Measurements from ENCODE around the gene OR2H2.

Gene OR2H2

GRCh38 chr6:29564875-29565274, 20.0 kb upstream of the OR2H2 start:
- no peak overlapping the region for H3K4me3 ChIP-seq (ENCODE audit: low read length)
- TF ChIP-seq CTCF (conservative IDR thresholded peaks at IDR 0.05; ENCODE audit: low read length) = no peak
- no peak for DNase-seq (ENCODE audit: low read depth)

- TF ChIP-seq CTCF (conservative IDR thresholded peaks at IDR 0.05; ENCODE audit: low read length) = no peak
- DNase-seq (ENCODE audit: low read depth) = no peak
- H3K4me3 ChIP-seq (ENCODE audit: low read length) = no peak overlapping the region
Observed at GRCh38 chr6:29566856-29567255, 18.1 kb upstream of the OR2H2 start.

GRCh38 chr6:29567541-29567940, 17.4 kb upstream of the OR2H2 start:
- no peak for DNase-seq (ENCODE audit: low read depth)

GRCh38 chr6:29567991-29568390, 16.9 kb upstream of the OR2H2 start:
- no peak overlapping the region for H3K4me3 ChIP-seq (ENCODE audit: low read length)
- DNase-seq (ENCODE audit: low read depth) = peak; percentile 17
- TF ChIP-seq CTCF (conservative IDR thresholded peaks at IDR 0.05; ENCODE audit: low read length) = no peak

More at GRCh38 chr6:29567541-29567940, 17.4 kb upstream of the OR2H2 start:
- no peak for TF ChIP-seq CTCF (conservative IDR thresholded peaks at IDR 0.05; ENCODE audit: low read length)
- no peak overlapping the region for H3K4me3 ChIP-seq (ENCODE audit: low read length)

- TF ChIP-seq CTCF (conservative IDR thresholded peaks at IDR 0.05; ENCODE audit: low read length) = no peak
- DNase-seq (ENCODE audit: low read depth) = no peak
- no peak overlapping the region for H3K4me3 ChIP-seq (ENCODE audit: low read length)
Observed at GRCh38 chr6:29576056-29576455, 8.9 kb upstream of the OR2H2 start.

- TF ChIP-seq CTCF (conservative IDR thresholded peaks at IDR 0.05; ENCODE audit: low read length) = no peak
- DNase-seq (ENCODE audit: low read depth) = no peak
Observed at GRCh38 chr6:29577544-29577943, 7.4 kb upstream of the OR2H2 start.

GRCh38 chr6:29589423-29590048, 4.6 kb downstream of the OR2H2 start:
- H3K4me3 ChIP-seq (ENCODE audit: low read length) = no peak overlapping the region
- peak; percentile 51 for DNase-seq (ENCODE audit: low read depth)
- TF ChIP-seq CTCF (conservative IDR thresholded peaks at IDR 0.05; ENCODE audit: low read length) = peak; percentile 96

More at GRCh38 chr6:29577544-29577943, 7.4 kb upstream of the OR2H2 start:
- no peak overlapping the region for H3K4me3 ChIP-seq (ENCODE audit: low read length)

All from AG10803 (cell line).